ENCODE measurements around the gene YJEFN3. TPM values are rescaled to one million over a fixed set of nuclear protein-coding genes. Genes with fewer than 3 reads are reported as not detected.
A peak's percentile ranks its signal among the peaks of the same experiment; 100 is the strongest.

The YJEFN3 gene
- polyA plus RNA-seq, 3 donors: 6.8 to 12.4 (median 9.3) TPM

DNA sequence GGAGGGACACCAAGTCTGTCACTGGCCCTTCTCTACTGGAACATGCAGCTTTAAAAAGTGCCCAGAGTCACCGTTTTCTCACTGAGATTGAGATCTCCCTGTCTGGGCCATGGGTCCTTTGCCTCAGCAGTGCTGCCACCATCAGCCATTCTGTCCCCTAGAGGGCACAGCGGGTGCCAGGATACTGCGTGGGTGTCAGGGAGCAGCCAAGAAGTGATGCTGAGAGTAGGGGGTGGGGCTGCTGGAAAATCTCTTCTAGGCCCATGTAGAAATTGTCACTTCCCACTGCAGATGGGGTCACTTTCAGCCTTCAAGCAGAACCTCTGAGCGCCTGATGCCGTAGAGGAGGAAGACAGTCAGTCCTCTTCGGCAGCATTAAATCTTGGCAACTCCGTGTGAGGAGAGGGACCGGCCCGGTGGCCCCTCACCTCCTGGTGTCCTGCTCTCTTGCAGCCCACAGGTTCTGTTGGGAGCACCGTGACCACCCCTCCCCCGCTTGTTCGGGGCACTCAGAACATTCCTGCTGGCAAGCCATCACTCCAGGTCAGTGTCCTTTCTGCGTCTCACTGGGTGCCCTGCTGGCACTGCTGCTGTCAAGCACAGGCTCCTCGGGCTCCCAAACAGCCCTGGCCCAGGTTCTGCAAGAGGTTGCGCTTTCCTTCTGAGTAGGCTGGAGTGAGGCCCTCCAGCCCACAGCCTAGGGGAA lies 34.7 kb upstream of the YJEFN3 start:
- DNase-seq (ENCODE audit: extremely low read depth in 1 of 11, low read depth in 9 of 11, low spot score in 4 of 11): no peak

DNA sequence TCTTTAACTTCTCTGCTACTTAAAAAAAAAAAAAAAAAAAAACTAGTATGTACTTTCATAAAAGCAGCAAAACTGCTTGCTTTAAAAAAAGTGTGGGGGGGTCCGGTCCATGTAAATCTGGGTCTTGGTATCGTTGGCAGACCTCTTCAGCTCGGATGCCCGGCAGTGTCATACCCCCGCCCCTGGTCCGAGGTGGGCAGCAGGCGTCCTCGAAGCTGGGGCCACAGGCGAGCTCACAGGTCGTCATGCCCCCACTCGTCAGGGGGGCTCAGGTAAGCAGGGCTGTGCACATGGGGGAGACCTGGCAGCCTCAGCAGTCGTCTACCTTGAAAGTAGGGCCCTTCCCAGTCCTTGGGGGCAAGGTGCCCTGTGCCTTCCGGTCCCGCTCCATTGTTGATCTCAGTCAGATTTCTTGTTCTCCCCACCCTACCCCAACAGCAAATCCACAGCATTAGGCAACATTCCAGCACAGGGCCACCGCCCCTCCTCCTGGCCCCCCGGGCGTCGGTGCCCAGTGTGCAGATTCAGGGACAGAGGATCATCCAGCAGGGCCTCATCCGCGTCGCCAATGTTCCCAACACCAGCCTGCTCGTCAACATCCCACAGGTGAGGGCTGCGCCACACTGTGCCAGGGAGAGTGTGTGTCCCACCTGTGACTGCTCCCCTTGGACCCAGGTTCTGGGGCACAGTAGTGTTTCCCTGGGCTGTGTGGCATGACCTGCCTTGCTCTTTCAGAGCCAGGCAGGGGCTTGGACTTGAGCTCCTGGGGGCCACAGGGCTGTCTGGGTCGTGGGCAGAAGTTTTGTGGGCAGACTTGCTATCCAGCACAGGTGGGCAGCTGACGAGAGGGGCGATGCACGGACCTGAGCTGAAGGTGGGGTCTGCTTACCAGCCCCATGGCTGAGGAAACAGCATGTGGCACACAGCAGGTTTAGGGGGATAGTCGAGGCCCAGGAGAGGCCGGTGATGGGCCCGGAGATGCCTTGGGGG lies 32.8 kb upstream of the YJEFN3 start:
- no peak for DNase-seq (ENCODE audit: extremely low read depth in 1 of 11, low read depth in 9 of 11, low spot score in 4 of 11)

DNA sequence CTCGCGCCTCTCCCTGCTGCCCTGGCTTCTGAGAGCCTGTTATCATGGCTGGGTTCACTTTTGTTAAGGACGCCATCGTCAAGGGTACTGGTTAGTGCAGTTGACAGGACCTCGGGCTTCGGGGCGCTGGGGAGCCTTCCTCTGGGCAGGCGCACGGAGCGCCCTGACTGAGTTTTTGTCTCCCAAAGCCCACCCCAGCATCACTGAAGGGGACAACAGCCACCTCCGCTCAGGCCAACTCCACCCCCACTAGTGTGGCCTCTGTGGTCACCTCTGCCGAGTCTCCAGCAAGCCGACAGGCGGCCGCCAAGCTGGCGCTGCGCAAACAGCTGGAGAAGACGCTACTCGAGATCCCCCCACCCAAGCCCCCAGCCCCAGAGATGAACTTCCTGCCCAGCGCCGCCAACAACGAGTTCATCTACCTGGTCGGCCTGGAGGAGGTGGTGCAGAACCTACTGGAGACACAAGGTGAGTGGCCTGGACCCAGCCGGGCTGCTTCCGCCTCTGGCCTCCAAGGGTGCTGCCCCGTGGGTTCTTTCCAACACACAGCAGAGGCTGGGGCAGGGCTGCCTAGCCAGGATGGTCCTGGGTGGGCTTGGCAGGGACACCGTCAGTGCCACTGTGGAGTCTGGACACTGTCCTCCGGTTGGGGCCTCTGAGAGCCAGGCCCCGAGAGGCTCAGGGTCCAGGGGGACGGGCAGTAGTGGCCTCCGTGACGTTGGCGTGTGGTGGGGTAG lies 30.3 kb upstream of the YJEFN3 start:
- no peak for DNase-seq (ENCODE audit: extremely low read depth in 1 of 11, low read depth in 9 of 11, low spot score in 4 of 11)

- no peak for DNase-seq (ENCODE audit: extremely low read depth in 1 of 11, low read depth in 9 of 11, low spot score in 4 of 11)
These were observed 29.3 kb upstream of the YJEFN3 start for GRCh38 chr19:19499272-19499995.

DNA sequence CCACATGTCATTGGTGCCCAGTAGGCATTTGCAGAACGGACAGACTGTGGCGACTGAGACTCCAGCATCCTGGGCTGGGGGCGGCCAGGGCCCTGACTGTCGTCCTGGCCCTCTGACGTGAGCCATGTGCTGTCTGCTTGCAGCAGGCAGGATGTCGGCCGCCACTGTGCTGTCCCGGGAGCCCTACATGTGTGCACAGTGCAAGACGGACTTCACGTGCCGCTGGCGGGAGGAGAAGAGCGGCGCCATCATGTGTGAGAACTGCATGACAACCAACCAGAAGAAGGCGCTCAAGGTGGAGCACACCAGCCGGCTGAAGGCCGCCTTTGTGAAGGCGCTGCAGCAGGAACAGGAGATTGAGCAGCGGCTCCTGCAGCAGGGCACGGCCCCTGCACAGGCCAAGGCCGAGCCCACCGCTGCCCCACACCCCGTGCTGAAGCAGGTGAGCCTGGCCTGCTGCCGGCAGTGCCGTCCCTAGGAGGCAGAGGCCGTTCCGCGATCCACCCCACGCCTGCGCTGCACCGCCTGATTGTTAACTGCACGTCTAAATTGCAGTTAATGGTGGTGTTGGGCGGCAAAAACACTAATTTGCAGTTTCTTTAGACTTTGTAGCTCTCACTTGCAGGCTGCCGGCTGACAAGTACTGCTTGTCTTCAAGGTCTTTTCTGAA lies 27.6 kb upstream of the YJEFN3 start:
- DNase-seq (ENCODE audit: extremely low read depth in 1 of 11, low read depth in 9 of 11, low spot score in 4 of 11): no peak

DNA sequence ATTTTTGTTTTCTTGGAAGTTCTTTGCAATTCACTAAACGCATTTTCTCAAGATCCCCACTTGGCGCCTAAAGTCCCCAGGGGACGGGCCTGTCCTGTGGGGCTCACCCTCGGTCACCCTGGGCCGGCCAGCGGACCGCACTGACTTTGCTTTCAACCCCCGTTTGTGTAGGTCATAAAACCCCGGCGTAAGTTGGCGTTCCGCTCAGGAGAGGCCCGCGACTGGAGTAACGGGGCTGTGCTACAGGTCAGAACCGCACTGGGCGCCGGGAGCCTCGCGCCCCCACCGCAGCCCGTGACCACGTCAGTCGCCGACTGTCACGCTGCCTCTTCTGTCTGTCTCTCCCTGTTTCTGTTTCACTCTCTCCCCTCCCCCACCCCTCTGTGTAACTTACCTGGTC lies 26.9 kb upstream of the YJEFN3 start:
- no peak for DNase-seq (ENCODE audit: extremely low read depth in 1 of 11, low read depth in 9 of 11, low spot score in 4 of 11)

- DNase-seq (ENCODE audit: extremely low read depth in 1 of 11, low read depth in 9 of 11, low spot score in 4 of 11): no peak
These were observed 26.4 kb upstream of the YJEFN3 start for GRCh38 chr19:19502281-19502680.

DNA sequence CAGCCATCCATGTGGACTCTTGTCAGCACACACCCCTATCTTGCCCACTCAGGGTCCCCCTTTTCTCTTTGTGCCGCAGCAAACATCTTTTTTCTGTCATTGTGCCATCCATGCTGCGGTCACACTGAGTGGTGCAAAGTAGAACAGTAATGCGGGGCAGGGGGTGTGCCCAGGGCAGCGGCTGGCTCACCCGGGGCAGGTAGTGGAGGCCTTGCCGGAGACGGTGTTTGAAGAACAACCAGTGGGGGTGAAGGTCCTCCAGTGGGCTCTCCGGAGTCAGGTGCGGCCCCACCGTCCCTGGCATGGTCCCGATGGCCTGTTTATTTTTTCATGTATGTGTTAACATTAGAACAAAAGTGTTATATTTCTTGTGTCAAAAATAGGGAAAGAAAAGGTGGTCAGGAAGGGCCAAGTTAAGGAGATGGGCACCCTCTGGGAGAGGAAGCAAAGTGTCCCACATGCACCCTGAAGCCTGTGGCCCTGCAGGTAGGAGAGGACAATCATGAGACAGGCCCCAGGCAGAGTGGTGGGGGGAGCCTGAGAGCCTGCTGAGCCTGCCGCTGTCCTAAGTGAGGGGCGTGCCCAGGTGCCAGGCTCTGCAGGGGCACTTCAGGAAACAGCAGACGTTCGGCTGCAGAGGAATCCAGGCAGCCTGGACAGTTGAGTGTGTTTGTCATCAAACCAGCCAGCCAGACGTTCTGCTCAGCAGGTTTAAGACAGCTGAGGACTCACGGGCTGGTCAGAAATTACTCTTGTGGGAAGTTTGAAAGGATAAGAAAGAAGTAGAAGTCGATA lies 25.7 kb upstream of the YJEFN3 start:
- DNase-seq (ENCODE audit: extremely low read depth in 1 of 11, low read depth in 9 of 11, low spot score in 4 of 11): no peak

GRCh38 chr19:19504754-19505668 lies 23.7 kb upstream of the YJEFN3 start:
- DNase-seq (ENCODE audit: extremely low read depth in 1 of 11, low read depth in 9 of 11, low spot score in 4 of 11): no peak

GRCh38 chr19:19505669-19506326 lies 22.9 kb upstream of the YJEFN3 start:
- DNase-seq (ENCODE audit: extremely low read depth in 1 of 11, low read depth in 9 of 11, low spot score in 4 of 11): no peak

DNA sequence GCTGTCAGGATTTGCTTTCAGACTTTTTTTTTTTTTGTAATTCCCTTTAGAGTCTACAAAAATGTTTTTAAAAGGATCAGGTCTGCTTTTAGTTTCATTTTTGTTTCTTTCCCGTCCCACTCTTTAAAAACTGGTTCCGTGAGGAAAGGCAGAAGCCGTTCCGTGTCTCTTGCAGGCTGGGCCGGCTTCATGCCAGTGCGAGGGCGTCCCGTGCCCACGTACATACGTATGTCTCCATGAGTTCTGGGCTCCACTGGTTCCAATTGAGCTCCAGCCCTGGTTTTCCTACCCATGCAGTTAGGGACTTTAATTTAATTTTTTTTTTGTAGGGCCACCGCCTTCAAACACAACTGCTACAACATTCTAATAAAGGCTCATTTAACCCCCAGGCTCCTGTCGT lies 22.1 kb upstream of the YJEFN3 start:
- DNase-seq (ENCODE audit: extremely low read depth in 1 of 11, low read depth in 9 of 11, low spot score in 4 of 11): no peak

GRCh38 chr19:19507354-19507753 lies 21.4 kb upstream of the YJEFN3 start:
- DNase-seq (ENCODE audit: extremely low read depth in 1 of 11, low read depth in 9 of 11, low spot score in 4 of 11): no peak

DNA sequence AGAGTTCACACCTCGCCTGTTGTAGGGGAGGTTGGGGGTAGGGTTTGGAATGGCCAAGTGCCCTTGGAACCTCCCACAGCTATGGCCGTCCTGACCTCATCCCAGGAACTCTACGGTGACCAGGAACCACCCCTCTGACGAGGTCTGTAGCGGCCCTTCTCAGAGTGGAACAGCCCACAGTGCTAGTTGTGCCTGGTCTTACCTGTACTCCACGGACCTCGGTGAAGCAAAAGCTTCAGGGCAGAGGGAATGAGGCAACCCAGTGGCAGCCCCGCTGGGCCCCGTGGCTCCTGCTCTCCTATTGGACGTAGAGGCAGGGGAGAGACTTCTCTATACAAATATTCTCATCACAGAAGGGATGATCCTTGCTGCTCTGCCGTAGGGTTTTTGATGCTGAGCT lies 20.5 kb upstream of the YJEFN3 start:
- no peak for DNase-seq (ENCODE audit: extremely low read depth in 1 of 11, low read depth in 9 of 11, low spot score in 4 of 11)

DNA sequence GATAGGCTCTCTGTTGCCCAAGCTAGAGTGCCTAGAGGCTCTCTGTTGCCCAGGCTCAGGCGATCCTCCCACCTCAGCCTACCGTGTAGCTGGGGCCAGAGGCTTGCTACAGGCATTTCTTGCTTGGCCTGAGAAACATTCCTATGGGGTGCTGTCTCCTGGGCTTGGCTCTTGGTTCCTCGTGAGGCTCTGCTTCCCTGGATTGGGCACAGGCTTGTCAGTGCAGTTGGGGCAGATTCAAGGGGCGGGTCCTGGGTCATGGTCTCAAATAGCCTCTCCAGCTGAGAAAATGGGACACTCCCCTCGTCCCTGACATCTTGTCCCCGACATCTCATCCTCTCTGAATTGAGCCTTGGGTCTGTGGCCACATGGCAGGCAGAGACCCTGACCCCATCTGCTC lies 18.3 kb upstream of the YJEFN3 start:
- DNase-seq (ENCODE audit: extremely low read depth in 1 of 11, low read depth in 9 of 11, low spot score in 4 of 11): no peak

- DNase-seq (ENCODE audit: extremely low read depth in 1 of 11, low read depth in 9 of 11, low spot score in 4 of 11): no peak
These were observed 15.0 kb upstream of the YJEFN3 start for GRCh38 chr19:19513682-19514081.

DNA sequence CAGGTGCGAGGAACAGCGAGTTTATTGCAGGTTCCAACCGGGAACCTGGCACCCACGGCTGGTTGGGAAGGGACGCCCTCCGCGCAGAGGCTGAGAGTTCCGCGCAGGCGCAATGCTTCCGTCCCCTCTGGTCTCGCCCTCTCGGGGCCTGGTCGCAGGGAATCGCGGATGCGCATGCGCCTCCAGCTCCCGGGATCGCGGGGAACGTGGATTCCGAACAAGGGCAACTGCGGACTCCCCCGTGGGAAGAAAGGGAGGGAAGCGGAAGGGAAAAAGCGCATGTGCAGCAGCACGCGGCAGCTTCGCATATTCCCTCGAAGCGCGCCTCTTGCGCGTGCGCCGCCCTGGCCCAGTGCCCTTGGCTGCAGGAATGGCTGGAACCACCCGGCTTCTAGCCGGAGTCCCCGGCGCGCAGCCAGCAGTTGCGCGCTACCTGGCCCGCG lies 14.5 kb upstream of the YJEFN3 start:
- DNase-seq (ENCODE audit: extremely low read depth in 1 of 11, low read depth in 9 of 11, low spot score in 4 of 11): peak in 8 of 11 donors; percentile 58 to 74 (median 64)

Data from renal cortex interstitium (tissue), 11 donors.